D341Med (cell line): ENCODE data around the gene LRRC27.
"Not testable (repeated sequence)": the region's sequence is repeated elsewhere in the genome, so short reads cannot be mapped to it uniquely, and the experiment has no call there.

Experiments
- DNase-seq: peaks from one replicate; pipeline ENCODE4 v3.0.0; 2012; ENCODE audit warnings: low spot score

LRRC27 gene

DNA sequence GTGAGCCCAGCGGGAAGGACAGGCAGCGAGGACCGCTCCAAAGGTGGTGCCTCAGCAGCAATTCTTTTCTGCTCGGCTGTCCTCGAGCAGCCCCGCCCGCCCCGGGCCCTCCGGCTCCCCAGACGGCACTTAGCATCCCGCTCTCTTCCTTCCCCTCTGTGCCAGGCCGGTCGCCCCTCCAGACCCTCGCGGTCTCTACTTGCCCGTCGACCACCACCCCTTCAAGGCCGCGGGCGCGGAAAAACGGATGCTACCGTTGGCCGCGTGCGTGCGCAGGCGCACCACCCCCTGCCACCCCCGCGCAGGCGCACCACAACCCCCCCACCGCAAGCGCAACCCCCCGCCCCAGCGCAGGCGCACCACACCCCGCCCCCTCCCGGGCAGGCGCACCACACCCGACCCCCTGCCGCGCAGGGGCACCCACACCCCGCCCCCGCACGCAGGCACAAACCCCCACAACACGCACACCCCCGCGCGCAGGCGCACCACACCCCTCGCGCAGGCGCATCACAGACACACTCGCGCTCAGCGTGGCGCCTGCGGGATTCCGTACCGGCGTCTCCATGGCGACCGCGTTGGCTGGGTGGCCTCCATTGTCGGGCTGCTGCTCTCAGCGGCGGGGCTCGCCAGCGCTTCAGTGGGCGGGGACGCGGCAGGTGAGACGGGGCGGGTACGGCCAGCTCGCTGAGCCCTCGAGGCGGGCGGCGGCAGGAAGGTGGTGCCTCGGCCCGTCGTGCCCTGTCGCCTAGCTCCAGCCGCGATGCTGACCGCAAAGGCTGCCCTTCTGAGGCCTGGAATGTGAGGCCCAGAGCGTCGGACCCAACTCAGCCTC, at the start of gene LRRC27:
Gene LRRC27, plus strand, starts transcription at position 593 of the 832 bp plus-strand sequence. CDS start 1,332 bp downstream, outside the sequence.
- DNase-seq: peak; percentile 100

DNA sequence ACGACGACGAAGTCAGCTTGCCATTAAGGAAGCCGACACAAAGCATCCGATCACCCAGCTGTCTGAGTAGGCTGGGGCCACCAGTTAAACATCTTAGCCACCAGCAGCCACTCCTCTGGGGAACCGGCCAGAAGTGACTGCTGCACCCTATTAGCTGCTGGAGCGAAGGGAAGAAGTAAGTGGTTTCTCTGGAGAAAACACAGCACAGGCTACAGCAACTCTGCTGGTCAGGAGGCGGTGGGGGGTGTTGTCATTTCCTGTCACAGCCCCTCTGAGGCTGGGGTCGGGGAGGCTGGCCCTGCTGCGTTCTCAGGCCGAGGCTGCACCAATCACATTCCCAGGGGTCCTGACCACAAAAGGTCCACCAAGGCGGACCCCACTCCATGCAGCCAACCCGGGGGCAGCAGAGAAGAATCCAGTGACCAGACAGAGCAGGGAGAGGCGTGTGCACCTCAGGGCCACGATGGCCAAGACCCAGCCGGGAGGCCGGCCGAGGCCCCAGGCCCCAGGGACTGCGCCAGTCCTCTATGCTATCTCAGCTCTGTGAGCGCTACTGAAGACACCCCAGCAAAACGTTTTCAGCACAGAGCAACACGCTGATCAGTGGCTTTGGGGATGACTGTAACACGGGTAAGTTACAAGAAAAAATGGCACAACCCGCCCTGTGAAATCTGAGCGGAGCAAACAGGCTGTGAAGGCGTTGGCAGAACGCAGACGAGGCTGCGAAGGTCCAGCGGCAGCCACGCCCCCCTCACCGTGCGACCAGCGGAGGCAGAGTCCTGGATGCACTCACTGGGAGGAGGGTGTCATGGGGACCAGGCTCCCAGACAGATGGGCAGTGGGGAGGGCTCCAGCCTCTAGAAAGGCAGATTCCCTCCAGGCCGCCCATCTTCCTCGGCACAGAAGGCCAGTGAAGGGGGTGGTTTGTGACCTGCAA, 49.1 kb upstream of the LRRC27 start:
- DNase-seq: no peak

DNA sequence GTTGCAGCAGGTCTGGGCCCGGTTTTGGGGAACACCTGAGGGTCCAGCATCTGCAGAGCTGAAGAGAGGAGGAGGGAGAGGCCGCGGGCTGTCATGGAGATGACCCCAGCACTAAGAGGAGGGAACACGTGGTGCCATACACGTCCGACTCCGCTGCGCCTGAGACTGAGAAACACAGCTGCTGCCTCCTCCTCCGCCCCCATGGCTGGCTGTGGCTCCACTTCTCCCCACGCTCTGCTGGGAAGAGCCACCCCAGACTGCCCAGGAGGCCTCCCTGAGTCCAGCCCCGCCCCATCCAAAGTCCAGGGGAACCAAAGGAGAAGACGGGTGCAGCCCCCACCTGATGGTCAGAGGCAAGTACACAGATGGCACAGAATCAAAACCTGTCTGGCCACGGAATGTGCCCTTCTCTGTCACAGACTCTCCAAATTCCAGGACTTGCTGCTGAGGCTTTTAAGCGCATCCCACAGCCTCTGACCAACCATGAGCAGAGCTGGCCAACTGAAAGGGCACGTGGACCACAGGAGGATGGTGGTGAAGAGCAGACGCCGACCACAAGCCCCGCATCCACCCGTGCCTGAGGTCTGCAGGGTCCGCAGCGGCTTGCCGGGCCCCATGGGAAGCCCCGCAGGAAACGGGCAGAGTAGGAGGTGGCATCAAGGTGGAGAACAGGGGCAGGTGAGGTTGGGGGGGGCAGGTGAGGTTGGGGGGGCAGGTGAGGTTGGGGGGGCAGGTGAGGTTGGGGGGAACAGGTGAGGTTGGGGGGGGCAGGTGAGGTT, 48.2 kb upstream of the LRRC27 start:
- no peak for DNase-seq

DNA sequence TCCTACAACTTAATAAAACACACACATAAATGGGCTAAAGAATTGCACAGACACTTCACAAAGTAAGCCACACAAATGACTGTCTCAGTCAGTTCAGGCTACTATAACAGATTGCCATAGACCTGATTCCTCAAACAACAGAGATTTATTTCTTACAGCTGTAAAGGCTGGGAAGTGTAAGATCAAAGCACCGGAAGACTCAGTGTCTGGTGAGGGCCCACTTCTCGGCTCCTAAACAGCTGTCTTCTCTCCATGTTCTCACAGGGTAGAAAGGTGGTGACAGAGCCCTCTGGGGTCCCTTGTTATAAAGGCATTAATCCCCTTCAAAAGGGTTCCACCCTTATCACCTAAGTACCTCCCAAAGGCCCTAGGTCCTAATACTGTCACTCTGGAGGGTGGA, 42.6 kb upstream of the LRRC27 start:
- no peak for DNase-seq

DNA sequence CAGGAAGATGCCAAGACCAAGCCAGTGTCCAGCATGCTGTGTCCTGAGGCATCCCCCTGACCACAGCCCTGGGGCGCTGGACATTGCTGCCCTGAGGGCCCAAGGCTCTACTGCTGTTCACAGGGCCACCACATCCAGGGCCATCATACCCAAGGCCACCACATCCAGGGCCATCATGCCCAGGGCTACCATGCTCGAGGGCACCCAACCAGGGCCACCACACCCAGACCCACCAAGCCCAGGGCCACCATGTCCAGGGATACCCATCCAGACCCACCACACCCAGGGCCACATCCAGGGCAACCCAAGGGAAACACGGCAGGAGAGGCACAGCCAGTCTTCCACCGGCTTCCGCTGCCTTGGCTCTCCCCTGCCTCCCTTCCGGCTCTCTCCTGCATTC, 41.4 kb upstream of the LRRC27 start:
- DNase-seq: no peak

DNA sequence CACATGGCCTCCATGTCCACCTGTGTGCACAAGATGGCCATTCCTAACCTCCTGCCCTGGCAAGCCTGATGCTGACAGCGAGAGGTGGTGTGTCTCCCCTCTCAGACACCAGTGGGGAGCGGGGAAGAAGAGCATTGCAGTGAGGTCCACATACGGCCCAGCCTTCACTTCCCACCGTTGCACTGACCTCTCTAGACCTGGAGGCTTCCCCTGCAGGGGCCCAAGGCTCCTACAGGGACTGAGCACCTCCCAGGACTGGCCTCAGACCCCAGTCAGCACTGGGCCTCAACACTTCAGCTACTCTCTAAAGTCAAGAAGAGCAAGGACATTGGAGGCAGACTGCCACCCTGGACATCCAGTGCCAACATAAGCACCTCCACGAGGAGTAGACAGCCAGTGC, 40.2 kb upstream of the LRRC27 start:
- no peak for DNase-seq

DNA sequence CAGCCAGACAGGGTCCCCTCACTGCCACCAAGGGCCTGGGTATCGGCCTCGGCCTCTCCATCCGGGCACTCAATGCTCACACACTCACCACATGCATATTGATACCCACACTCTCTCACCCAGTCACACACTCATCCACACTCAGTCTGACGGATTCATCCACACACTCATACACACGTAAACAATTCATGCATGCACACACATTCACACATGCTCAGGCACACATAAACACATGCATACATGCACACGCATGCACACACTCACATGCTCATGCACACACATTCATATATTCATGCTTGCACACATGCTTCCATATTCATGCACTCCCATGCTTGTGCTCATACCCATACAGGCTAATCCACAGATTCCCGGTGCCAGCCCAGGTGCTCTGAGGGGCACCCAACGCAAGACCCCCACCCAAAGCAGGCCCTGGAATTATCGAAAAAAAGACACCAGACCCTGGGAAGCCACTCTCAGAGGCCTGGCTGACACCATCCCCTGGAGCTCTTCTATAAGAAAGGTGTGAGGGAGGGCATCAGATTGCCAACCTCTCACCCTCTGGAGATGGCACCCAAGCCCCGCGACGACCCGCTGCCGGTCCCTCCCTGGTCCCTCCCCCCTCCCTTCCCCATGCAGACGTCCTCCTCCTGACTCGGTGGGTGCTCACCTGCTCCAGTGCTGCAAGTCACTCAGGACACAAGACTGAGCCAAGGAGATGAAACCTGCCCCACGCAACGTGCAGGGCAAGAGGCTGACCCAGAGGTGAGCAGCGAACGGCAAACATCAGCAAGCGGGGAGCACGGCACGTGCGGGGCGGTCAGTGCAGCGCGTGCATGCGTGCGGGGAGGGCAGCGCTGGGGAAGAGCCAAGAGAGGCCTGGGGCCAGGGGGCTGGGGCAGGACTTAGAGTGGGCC, 39.4 kb upstream of the LRRC27 start:
- DNase-seq: no peak

DNA sequence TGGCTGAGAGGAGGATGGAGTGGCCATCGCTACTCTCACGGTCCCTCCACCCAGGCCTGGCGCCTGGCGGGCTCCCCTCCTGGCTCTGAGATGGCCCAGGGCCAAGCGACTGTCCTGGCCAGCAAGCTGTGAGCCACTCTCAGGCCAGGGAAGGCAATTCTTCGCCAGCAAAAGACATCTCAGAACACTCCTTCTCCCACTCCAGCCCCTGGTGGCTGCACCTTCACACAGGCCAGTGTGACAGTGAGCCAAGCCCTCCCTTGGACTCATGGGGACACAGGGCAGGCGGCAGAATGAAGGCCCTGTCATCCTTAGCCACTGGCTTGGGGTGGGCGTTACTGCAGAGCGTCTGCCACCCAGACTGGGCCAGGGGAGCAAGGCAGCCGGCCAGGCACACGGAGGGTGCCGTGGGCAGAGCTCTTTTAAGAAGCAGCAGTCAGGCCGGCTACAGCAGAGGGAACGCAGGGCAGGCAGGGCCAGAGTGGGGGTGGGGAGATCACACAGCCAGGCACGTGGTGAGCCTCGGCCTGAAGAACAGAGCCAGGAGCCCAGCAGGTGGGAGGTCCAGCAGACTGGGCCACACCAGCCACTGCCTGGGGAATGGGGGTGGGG, 38.7 kb upstream of the LRRC27 start:
- DNase-seq: no peak

DNA sequence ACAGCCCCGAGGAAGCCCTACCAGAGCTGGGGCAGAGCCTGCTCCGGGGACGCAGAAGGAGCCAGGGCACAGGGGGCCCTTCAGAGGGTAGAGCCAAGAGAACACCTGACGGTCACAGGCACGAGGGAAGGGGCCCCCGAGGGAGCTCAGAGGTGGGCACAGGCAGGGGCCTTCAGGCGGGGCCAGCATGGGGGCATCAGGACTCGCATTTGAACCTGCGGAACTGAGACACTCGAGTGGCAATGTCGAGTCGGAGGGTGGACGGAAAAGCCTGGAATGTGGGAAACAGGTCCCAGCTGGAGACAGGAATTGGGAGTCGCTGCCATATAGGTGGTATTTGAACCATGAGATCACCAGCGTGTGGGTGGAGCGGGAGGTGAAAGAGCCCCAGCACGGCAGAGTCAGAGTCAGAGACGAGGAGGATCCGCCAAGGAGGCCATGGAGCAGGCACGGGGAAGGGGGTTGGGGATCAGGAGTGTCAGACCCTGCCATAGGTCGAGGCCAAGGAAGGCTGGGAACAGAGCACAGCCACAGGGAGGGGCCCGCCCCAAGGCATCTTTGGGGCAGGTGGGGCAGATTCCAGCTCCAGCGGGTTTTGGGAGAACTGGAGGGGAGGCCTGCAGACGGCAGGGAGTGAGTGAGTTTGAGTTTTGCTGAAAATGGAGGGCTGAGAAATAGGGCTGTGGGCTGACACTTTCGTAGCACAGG, 38.0 kb upstream of the LRRC27 start:
- no peak for DNase-seq

DNA sequence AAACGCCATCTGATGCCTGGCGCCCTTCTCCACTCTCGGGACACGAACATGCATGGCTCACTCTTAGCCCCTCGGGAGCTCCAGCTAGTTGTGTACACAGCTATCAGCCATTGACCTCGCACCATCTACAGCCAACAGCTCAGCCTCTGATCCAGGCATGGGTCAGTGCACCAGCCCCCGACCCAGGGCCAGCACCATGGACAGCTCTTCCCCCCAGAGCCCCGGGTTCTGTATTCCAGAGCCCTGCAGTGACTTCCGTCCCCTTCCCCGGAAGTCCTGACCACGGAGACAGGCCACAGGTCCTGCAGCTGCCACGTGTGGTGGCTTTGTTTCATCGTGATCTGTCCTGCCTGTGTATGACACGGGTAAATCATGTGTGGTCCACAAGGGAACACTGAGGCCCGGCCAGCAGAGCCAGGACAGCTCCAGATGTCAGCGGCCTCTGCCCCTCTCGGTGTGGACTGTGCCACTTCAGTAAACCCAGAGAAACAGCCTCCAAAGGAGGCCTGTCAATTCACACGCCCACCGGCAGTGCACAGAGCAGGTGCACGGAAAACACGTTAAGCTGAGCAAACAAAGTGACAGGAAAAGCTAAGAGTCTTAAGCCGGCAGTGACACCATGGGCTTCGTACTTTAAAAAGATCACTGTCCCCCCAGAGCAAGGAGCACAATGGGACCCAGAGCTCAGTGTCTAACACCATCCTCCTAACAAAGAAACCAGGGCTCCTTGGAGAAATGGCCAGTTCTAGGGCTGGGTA, 37.3 kb upstream of the LRRC27 start:
- DNase-seq: no peak

DNA sequence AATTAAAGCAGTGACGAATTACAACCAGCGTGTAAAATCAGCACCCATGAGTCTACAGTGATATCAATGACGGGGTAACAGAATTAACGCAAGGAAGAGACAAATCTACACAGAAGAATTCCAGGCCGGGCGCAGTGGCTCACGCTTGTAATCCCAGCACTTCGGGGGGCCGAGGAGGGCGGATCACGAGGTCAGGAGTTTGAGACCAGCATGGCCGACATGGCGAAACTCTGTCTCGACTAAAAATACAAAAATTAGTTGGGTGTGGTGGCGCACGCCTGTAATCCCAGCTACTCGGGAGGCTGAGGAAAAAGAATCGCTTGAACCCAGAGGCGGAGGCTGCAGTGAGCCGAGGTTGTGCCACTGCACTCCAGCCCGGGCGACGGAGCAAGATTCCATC, 36.5 kb upstream of the LRRC27 start:
- not testable (repeated sequence) for DNase-seq

DNA sequence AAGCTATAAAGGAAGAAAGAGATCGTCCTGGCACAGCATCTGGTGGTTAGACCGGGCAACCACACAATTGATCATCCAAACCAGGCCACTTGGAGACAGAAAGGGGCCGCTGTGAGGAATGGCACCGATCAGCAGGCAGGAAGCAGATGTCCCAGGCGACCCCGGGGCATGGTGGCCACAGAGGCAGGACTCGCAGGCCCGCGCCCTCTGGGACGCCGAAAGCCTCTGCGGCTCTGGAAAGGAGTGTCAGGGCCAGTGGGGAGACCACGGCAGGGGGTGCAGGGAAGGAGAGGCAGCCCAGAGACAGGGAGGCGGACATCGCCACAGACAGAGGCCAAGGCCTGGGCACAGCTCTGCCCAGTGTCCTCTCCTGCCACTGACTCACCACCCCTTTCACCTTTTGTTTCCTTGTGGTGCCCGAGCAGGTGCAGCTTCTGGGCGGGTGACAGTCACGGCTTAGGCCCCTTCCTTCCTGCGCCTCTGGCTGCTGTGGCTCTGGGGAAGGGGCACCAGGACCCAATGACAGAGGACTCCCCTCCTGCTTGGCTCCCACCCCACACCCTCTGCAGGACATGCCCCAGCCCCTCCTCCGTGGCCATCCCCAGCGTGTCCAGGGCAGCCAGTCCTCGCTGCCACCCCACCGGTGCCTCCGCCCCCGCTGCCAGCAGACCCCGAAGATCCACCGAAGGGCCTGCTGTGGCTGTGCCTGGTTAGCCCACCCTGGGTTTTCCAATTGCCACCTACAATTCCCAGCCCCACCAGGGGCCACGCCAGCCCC, 35.1 kb upstream of the LRRC27 start:
- no peak for DNase-seq

DNA sequence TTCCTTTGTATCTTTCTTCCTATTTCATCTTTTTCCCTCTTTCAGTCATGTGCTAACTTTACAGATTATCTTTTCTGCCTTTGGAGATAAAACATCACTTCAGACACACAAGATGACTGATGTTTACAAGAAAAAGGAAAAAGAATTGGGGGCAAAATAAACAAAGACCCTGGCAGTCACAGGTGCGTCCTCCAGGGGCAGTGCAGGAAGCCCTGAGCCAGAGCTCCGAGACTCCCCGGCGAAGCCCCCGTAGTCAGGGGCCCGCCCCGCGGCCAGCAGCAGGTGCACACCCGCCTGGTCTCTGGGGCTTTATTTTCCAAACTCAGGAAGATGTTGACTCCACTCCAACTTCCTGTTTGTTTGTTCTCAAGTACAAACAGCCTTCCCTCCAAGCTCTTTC, 34.5 kb upstream of the LRRC27 start:
- no peak for DNase-seq

DNA sequence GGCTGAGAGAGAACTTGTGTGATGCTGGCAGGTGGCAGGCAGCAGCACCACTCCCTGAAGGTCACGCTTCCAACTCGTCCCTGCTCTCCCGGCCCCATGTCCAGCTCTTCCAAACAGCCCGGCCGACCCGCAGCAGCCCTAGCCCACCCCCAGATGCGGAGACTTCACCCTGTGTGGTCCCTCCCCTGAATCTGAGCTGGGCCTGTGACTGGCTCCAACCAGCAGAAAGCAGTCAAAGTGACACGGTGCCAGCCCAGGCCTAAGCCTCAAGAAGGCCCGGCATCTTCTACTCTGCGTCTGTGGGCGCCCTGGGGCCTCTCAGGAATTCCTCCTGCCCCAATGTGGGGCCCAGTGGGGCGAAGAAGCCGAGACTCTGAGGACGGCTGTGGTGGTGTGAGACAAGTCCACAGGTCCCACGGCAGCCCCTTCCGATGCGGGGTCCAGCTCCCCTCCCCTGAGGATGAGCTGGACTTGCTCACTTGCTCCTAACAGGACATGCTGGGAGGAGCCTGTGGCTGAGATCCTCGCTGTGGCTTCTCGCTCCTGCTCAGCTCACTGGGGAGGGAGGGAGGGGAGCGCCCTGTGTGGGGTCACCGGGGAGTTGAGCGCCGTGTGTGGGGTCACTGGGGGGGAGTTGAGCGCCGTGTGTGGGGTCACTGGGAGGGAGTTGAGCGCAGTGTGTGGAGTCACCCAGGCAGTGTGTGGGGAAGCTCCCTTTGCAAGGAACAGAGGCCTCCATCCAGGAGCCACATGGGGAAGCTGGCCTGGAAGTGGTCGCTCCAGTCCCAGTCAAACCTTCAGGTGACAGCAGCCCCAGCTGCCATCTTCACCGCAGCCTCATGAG, 33.7 kb upstream of the LRRC27 start:
- no peak for DNase-seq

DNA sequence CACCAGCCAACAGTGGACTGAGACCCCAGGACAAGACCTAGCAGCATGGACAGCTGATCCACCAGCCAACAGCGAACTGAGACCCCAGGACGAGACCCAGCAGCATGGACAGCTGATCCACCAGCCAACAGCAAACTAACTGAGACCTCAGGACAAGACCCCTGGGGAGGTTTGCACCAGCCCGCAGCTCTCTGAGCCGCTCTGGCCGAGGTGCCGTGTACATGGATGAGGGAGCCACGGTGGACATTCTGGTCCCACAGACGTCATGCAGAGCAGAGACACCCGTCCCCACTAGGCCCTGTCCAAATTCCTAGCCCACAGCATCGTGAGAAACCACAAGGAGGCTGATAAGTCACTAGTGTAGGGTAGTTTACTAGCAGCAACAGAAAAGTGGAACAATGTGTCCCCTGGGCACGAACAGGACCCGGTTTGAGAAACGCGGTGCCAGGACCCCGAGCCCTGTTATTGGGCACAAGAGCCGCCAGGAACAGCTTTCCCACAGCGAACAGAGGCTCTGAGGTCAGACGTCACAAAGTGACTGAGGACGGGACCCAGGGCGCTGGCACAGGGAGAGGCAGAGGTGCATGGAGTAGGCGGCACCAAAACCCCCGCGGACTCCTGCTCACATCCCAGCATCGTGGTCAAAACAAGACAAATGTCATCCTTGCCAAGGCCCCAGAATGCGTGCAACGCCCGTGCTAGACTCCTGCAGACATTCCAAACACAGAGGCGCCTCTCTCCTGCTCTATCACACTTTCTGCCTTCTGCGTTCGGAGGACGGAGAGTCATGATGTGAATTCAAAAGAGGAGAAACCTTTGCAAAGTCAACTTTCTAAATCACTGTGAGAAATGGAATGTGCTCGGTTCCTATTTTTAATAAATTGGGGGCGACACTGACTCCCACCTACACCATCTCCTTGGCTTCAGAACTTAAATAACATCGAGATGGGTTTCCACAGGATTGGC, 32.3 kb upstream of the LRRC27 start:
- DNase-seq: no peak

DNA sequence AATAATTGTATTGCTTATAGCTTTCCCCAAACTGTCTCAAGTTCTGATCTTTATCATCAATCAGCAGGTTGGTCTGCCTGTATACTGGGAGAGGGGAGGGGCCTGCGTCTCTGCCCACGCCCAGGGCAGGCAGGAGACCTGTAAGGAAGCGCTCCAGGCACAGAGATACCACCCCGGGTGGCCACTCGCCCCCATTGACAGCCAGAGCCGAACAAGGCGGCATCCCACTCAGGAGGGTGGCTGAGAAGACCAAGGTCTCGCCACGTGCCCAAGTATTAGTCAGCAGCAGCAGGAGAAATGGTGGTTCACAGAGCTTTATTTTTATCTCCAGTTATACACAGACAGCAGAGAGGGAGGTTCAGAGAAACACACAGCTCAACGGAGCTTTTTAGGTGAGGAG, 31.4 kb upstream of the LRRC27 start:
- DNase-seq: no peak
